Right atrium auricular region (tissue), 2 donors: ENCODE results near the gene RALGPS2. TPM values are rescaled to one million over a fixed set of nuclear protein-coding genes. Genes with fewer than 3 reads are reported as not detected.
"Not testable (repeated sequence)": the region's sequence is repeated elsewhere in the genome, so short reads cannot be mapped to it uniquely, and the experiment has no call there.

Experiments used
- DNase-seq: peaks from one replicate; pipeline ENCODE4 v3.0.0-alpha.2; 2019; ENCODE audit warnings: low spot score
- H3K27ac ChIP-seq, 2 donors: fragments of 200-600 bp; sonication (generic); 1 replicate in 1 of 2; 2 replicates in 1 of 2; pipeline ENCODE4 v1.5.1; 2016 to 2019
- H3K27me3 ChIP-seq, 2 donors: fragments of 200-600 bp; sonication (generic); one replicate each; pipeline versions ENCODE4 v1.5.1 to v1.6.0; 2017 to 2019
- H3K36me3 ChIP-seq: fragments of 200-600 bp; sonication (generic); one replicate; pipeline ENCODE4 v1.5.1; 2016
- H3K4me1 ChIP-seq, 2 donors: fragments of 200-600 bp; sonication (generic); one replicate each; pipeline versions ENCODE4 v1.5.1 to v1.6.0; 2017 to 2019
- H3K4me3 ChIP-seq, 2 donors: fragments of 200-600 bp; sonication (generic); 1 replicate in 1 of 2; 2 replicates in 1 of 2; pipeline ENCODE4 v1.5.1; 2017 to 2019; ENCODE audit warnings: mild to moderate bottlenecking in 1 of 2, moderate library complexity in 1 of 2
- H3K9me3 ChIP-seq, 2 donors: fragments of 200-600 bp; sonication (generic); one replicate each; pipeline ENCODE4 v1.5.1; 2019
- total RNA-seq, 2 donors: library from RNA; depleted of rRNA; stranded (reverse); fragments of >200 nt; gene quantifications; one replicate each; pipeline ENCODE4 v1.1.0, GENCODE V29; 2016
- TF ChIP-seq, protein P1 (sequence below), 2 donors: fragments of 200-600 bp; sonication (generic); IDR thresholded peaks; one replicate each; pipeline ENCODE4 v1.5.1; 2019; ENCODE audit warnings: antibody characterized with exemption in 2 of 2

The RALGPS2 gene
- total RNA-seq, 2 donors from 2014 or later, result 9.0 to 16.1 TPM

DNA sequence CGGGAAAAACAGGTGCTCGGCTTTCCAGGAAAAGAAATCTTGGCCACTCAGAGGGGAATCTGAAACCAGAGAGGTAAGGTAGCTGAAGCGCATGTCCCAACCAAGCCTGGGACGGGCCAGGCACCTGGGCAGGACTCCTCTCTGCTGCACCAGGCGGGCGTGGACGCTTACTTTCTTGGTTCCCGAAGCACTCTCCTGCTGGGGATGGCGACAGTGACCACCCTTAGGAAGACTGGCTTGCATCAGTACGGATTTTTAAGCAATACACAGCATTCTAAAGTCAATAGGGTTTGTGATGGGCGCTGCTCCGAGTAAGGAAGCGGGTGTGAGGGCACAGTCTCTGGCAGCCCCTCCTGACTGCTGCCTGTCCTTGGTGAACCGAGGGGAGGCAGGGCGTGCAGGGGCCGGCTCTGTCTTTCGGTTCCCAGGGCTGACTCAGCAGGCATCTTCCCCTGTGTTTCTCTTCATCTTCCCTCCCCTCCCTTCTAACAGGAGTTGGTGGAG lies 220.8 kb downstream of the RALGPS2 start:
- no peaks in the 10 kb centered on the region for H3K27me3 ChIP-seq
- peaks cover 0 to 18% of the 10 kb centered on the region in 2 donors for H3K4me1 ChIP-seq
- no peak overlapping the region for H3K27ac ChIP-seq
- TF ChIP-seq, protein P1, sequence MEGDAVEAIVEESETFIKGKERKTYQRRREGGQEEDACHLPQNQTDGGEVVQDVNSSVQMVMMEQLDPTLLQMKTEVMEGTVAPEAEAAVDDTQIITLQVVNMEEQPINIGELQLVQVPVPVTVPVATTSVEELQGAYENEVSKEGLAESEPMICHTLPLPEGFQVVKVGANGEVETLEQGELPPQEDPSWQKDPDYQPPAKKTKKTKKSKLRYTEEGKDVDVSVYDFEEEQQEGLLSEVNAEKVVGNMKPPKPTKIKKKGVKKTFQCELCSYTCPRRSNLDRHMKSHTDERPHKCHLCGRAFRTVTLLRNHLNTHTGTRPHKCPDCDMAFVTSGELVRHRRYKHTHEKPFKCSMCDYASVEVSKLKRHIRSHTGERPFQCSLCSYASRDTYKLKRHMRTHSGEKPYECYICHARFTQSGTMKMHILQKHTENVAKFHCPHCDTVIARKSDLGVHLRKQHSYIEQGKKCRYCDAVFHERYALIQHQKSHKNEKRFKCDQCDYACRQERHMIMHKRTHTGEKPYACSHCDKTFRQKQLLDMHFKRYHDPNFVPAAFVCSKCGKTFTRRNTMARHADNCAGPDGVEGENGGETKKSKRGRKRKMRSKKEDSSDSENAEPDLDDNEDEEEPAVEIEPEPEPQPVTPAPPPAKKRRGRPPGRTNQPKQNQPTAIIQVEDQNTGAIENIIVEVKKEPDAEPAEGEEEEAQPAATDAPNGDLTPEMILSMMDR (IDR thresholded peaks at IDR 0.05), result no peak
- H3K4me3 ChIP-seq, result no peak overlapping the region
- no peaks in the 10 kb centered on the region for H3K9me3 ChIP-seq
- H3K36me3 ChIP-seq, result no peaks in the 10 kb centered on the region
- peak; percentile 43 for DNase-seq

DNA sequence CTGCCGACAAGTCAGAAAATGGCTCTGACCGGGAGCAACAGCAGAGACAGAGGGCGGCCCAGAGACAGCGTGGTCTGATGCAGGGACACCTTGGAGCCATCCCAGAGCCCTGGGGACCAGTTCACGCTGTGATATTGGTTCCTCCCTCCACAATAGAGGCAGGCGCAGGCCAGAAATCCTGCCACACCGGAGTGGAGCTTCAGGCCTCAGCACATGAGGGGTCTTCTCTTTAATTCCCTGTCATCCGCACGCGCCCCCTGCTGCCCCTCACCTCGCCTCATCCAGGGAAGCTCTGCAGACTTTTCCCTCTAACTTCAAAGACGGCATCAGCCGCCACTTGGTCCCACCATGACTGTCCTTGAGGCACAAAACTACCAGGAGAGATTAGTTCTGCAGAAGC lies 221.4 kb downstream of the RALGPS2 start:
- no peaks in the 10 kb centered on the region for H3K9me3 ChIP-seq
- DNase-seq, result no peak
- peaks cover 0 to 12% of the 10 kb centered on the region in 2 donors for H3K4me1 ChIP-seq
- TF ChIP-seq, protein P1 (IDR thresholded peaks at IDR 0.05), result no peak
- H3K27ac ChIP-seq, result no peak overlapping the region
- H3K36me3 ChIP-seq, result no peaks in the 10 kb centered on the region
- no peaks in the 10 kb centered on the region for H3K27me3 ChIP-seq
- H3K4me3 ChIP-seq, result no peak overlapping the region

DNA sequence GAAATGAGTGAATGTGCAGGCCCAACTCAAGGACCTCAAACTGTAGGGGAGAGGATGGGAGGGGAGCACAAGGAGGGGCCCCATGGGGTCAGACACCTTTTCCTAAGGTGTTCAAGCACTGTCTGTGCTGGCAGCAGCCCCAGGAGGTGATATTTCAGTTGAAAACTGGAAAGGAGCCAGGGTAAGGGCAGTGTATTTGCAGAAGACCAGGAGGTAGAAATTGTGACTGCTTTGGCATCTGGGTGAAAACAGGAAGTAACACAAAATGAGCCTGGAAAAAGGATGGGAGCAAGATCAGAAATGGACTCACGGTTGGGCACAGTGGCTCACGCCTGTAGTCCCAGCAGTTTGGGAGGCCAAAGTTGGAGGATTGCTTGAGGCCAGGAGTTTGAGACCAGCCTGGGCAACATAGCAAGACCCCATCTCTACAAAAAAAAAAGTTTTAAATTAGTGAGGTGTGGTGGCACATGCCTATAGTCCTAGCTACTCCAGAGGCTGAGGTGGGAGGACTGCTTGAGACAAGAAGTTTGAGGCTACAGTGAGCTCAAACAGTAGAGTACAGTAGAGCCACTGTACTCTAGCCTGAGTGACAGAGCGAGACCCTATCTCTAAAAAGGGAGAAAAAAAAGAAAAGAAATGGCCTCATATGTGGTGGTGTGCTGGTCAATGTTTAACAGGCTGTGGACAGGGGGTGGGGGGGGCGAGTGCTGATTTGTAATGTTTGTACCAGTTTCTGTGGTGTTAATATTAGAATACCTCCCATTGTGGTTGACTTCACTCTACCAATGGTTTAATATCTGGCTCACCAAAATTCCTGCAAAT lies 222.0 kb downstream of the RALGPS2 start:
- H3K27ac ChIP-seq, result no peak overlapping the region
- DNase-seq, result no peak
- no peaks in the 10 kb centered on the region for H3K9me3 ChIP-seq
- peaks cover 0 to 11% of the 10 kb centered on the region in 2 donors for H3K4me1 ChIP-seq
- H3K27me3 ChIP-seq, result no peaks in the 10 kb centered on the region
- no peaks in the 10 kb centered on the region for H3K36me3 ChIP-seq
- no peak overlapping the region for H3K4me3 ChIP-seq
- TF ChIP-seq, protein P1 (IDR thresholded peaks at IDR 0.05), result no peak

DNA sequence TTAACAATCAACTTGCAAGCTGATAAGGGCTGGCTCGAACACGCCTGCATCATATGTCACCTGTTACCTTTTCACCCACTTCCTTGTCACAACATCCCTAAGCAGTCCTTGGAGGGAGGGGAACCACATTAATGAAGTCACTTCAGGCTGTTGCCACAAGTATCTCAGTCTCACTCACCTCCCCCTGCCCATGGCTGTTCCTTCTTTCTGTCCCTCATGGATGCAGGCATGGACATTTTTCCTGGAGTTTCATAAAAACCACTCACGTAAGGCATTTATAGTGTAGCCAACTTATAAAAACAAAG lies 222.6 kb downstream of the RALGPS2 start:
- Histone ChIP-seq H3K4me3 (no peak overlapping the region), H3K9me3 (no peaks in the 10 kb centered on the region), H3K4me1 (peaks cover 0 to 6% of the 10 kb centered on the region in 2 donors), H3K27ac (no peak overlapping the region), H3K27me3 (no peaks in the 10 kb centered on the region), H3K36me3 (no peaks in the 10 kb centered on the region)
- TF ChIP-seq, protein P1 (IDR thresholded peaks at IDR 0.05), result no peak
- no peak for DNase-seq

DNA sequence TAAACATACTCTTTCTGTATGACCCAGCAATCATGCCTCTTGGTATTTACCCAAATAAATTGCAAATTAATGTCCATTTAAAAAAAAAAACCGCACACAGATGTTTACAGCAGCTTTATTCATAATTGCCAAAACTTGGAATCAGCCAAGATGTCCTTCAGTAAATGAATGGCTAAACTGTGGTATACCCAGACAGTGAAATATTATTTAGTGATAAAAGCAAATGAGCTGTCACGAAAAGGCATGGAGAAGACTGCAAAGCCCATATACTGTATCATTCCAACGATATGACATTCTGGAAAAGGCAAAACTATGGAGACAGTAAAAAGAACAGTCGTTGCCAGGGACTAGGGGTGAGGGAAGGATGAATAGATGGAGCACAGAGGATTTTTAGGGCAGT lies 223.6 kb downstream of the RALGPS2 start:
- TF ChIP-seq, protein P1 (IDR thresholded peaks at IDR 0.05), result no peak
- Histone ChIP-seq H3K4me1 (peaks cover 0 to 15% of the 10 kb centered on the region in 2 donors), H3K27me3 (no peaks in the 10 kb centered on the region), H3K27ac (no peak overlapping the region), H3K9me3 (no peaks in the 10 kb centered on the region), H3K4me3 (no peak overlapping the region), H3K36me3 (no peaks in the 10 kb centered on the region)
- DNase-seq, result no peak

DNA sequence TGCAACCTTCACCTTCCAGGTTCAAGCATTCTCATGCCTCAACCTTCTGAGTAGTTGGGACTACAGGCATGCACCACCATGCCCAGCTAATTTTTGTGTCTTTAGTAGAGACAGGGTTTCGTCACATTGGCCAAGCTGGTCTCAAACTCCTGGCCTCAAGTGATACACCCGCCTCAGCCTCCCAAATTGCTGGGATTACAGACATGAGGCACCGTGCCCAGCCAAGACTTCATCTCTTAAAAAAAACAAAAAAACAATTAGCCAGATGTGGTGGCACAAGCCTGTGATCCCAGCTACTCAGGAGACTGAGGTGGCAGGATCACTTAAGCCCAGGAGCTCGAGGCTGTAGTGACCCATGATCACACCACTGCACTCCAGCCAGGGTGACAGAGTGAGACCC lies 224.8 kb downstream of the RALGPS2 start:
- H3K36me3 ChIP-seq, H3K27me3 ChIP-seq, DNase-seq, H3K27ac ChIP-seq, H3K4me3 ChIP-seq, H3K9me3 ChIP-seq: not testable (repeated sequence)
- H3K4me1 ChIP-seq, result peaks cover 0 to 16% of the 10 kb centered on the region in 2 donors
